Ovary (tissue), 3 donors: Measurements from ENCODE around the gene ZBTB1.

Experiments
- CTCF ChIP-seq, 3 donors: fragments of 450-650 bp in 2 of 3; fragments of 200-600 bp in 1 of 3; IDR thresholded peaks; one replicate each; pipeline versions ENCODE4 v1.5.1 to v1.8.0; 2016 to 2022; ENCODE audit warnings: antibody characterized with exemption in 3 of 3, mild to moderate bottlenecking in 1 of 3
- POLR2A ChIP-seq: fragments of 450-650 bp; IDR thresholded peaks from one replicate; pipeline ENCODE4 v1.6.1; 2017; ENCODE audit warnings: antibody characterized with exemption, mild to moderate bottlenecking, moderate library complexity
- donor health status: DM: no; HTN: no; CAD: no.

GRCh38 chr14:64508215-64508776 is 3.7 kb downstream of the ZBTB1 start:
- TF ChIP-seq CTCF (IDR thresholded peaks at IDR 0.05), result no peak
- TF ChIP-seq POLR2A, result no peak
